ENCODE data around the gene SYT9. TPM values are rescaled to one million over a fixed set of nuclear protein-coding genes. Genes with fewer than 3 reads are reported as not detected.

Gene SYT9
- total and polyA plus RNA-seq, 2 donors, result 1.3 to 2.6 TPM

- WGBS, result 24% methylated on average over 1 of the region's 1 CpG
- no peak for DNase-seq (ENCODE audit: extremely low spot score)
- H3K4me1 ChIP-seq (ENCODE audit: insufficient read depth), result no peaks in the 10 kb centered on the region
- no peak overlapping the region for H3K27ac ChIP-seq (ENCODE audit: low read depth)
- H3K4me3 ChIP-seq (ENCODE audit: low read depth, low read length), result no peak overlapping the region
- no peaks in the 10 kb centered on the region for H3K36me3 ChIP-seq (ENCODE audit: insufficient read depth)
Observed at GRCh38 chr11:7385532-7385931, 133.8 kb downstream of the SYT9 start.

DNA sequence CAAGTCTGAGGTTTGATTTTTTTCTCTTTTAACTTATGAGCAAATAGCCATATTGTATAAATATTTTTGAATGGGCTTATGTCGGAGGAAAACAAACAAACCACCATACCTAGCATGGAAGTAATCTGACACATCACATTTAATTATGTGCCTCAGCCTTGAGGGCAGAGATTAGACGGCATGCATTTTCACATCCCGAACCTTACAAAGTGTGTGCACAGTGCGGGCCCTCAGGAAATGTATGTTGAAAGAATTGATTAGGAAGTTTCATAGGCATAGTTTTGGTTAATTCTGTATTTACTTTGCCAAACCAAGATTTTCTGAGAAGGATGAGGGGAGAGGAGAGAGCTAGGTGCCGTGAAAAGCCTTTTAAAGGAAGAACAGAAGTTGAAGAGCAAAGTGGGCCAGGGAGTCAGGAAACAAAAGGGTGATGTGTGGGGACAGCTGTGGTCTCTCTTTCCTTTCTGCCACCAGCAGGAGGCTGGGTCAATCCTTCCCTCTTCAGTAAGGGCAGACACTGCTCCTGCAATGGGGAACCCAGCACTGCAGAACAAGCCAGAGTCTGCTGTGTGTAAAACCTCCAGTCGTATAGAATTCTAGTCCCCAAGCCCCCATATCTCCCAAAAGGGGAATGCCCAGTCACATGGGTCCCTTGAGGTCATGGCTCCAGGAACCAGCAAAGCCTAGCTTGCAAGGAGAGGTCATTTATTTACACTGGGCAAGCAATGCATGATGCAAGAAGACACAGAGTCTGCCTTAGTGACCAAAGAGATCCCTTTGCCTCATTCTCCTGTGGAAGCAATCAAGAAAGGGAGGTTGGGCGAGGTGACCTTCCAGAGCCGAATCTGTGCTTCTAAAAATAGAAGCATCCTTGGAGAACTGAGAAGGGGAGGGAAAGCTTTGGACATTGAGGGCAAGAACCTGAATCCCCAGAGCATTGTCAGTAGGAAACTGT lies 162.5 kb downstream of the SYT9 start:
- WGBS, result 56% methylated on average over 8 of the region's 8 CpGs
- H3K4me1 ChIP-seq (ENCODE audit: insufficient read depth), result no peaks in the 10 kb centered on the region
- H3K27ac ChIP-seq (ENCODE audit: low read depth), result no peak overlapping the region
- no peaks in the 10 kb centered on the region for H3K36me3 ChIP-seq (ENCODE audit: insufficient read depth)
- DNase-seq (ENCODE audit: extremely low spot score), result no peak
- H3K4me3 ChIP-seq (ENCODE audit: low read depth, low read length), result no peak overlapping the region

GRCh38 chr11:7414973-7415817 lies 163.5 kb downstream of the SYT9 start:
- Histone ChIP-seq H3K4me3 (ENCODE audit: low read depth, low read length) (no peak overlapping the region), H3K27ac (ENCODE audit: low read depth) (no peak overlapping the region), H3K36me3 (ENCODE audit: insufficient read depth) (no peaks in the 10 kb centered on the region), H3K4me1 (ENCODE audit: insufficient read depth) (no peaks in the 10 kb centered on the region)
- DNase-seq (ENCODE audit: extremely low spot score), result no peak
- 82% methylated on average over 14 of the region's 14 CpGs for whole genome bisulfite sequencing

DNA sequence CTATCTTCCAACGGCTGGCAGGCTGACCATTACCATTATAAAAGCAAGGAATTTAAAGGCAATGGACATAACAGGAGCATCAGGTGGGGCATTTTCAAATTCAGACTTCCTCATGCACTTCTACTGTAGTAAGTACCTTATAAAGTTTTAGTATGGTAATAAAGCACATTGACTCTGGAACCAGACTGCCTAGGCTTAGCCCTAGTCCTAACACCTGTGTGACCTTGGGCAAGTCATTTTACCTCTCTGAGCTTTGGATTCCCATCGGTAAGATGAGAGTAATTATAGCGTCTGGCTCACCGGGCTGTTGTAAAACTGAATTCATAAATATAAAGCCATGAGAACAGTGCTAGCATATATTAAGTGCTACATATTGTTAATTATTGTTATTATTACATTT lies 164.4 kb downstream of the SYT9 start:
- DNase-seq (ENCODE audit: extremely low spot score), result no peak
- H3K36me3 ChIP-seq (ENCODE audit: insufficient read depth), result no peaks in the 10 kb centered on the region
- 57% methylated on average over 4 of the region's 4 CpGs for WGBS

GRCh38 chr11:7417328-7417727 lies 165.6 kb downstream of the SYT9 start:
- H3K36me3 ChIP-seq (ENCODE audit: insufficient read depth), result no peaks in the 10 kb centered on the region
- no peak overlapping the region for H3K4me3 ChIP-seq (ENCODE audit: low read depth, low read length)
- H3K27ac ChIP-seq (ENCODE audit: low read depth), result no peak overlapping the region
- DNase-seq (ENCODE audit: extremely low spot score), result no peak
- no peaks in the 10 kb centered on the region for H3K4me1 ChIP-seq (ENCODE audit: insufficient read depth)

More for the DNA sequence above, 164.4 kb downstream of the SYT9 start:
- no peak overlapping the region for H3K27ac ChIP-seq (ENCODE audit: low read depth)
- H3K4me1 ChIP-seq (ENCODE audit: insufficient read depth), result no peaks in the 10 kb centered on the region
- no peak overlapping the region for H3K4me3 ChIP-seq (ENCODE audit: low read depth, low read length)

DNA sequence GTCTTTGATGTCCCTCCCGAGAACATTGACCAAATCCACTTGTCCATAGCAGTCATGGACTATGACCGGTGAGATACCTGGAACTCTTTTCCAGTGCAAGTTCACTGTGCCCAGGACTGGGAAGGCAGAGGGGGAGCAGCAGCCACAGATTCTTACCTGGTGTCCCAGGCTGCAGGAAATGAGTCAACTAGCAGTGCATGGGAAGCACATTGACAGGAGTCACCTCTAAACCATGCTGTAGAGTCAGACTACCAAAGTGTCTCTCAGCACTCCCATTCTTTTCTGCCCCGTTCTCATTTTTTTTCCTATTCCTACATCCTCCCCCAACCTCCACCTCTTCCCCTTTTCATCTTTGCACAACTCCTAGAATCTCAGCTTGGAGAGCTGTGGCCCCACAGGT lies 166.4 kb downstream of the SYT9 start:
- WGBS, result 92% methylated on average over 3 of the region's 3 CpGs
- H3K27ac ChIP-seq (ENCODE audit: low read depth), result no peak overlapping the region
- no peak for DNase-seq (ENCODE audit: extremely low spot score)
- H3K36me3 ChIP-seq (ENCODE audit: insufficient read depth), result no peaks in the 10 kb centered on the region
- H3K4me1 ChIP-seq (ENCODE audit: insufficient read depth), result no peaks in the 10 kb centered on the region
- H3K4me3 ChIP-seq (ENCODE audit: low read depth, low read length), result no peak overlapping the region

GRCh38 chr11:7418906-7419305 lies 167.2 kb downstream of the SYT9 start:
- no peaks in the 10 kb centered on the region for H3K4me1 ChIP-seq (ENCODE audit: insufficient read depth)
- H3K27ac ChIP-seq (ENCODE audit: low read depth), result no peak overlapping the region
- no peaks in the 10 kb centered on the region for H3K36me3 ChIP-seq (ENCODE audit: insufficient read depth)
- no peak overlapping the region for H3K4me3 ChIP-seq (ENCODE audit: low read depth, low read length)
- no peak for DNase-seq (ENCODE audit: extremely low spot score)
- WGBS, result 86% methylated on average over 2 of the region's 2 CpGs

DNA sequence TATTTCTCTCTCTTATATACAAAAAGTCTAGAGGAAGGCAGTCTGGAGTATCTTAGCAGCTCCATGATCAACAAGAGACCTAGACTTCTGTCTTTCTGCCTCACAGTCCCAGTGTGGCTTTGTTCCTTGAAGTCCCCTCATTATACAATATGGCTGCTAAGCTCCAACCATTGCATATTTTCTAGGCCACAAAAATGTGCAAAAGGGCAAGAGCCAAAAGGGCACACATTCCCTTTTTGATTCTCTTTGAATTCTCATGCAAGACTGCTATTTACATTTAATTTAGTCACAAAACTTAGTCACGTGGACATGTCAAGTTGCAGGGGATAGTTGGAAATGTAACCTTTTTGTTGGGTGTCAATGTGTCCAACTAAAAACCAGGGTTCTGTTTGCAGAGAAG lies 169.4 kb downstream of the SYT9 start:
- H3K36me3 ChIP-seq (ENCODE audit: insufficient read depth), result no peaks in the 10 kb centered on the region
- H3K4me1 ChIP-seq (ENCODE audit: insufficient read depth), result no peaks in the 10 kb centered on the region
- no peak overlapping the region for H3K4me3 ChIP-seq (ENCODE audit: low read depth, low read length)
- no peak overlapping the region for H3K27ac ChIP-seq (ENCODE audit: low read depth)
- 89% methylated on average over 1 of the region's 1 CpG for WGBS
- DNase-seq (ENCODE audit: extremely low spot score), result no peak

DNA sequence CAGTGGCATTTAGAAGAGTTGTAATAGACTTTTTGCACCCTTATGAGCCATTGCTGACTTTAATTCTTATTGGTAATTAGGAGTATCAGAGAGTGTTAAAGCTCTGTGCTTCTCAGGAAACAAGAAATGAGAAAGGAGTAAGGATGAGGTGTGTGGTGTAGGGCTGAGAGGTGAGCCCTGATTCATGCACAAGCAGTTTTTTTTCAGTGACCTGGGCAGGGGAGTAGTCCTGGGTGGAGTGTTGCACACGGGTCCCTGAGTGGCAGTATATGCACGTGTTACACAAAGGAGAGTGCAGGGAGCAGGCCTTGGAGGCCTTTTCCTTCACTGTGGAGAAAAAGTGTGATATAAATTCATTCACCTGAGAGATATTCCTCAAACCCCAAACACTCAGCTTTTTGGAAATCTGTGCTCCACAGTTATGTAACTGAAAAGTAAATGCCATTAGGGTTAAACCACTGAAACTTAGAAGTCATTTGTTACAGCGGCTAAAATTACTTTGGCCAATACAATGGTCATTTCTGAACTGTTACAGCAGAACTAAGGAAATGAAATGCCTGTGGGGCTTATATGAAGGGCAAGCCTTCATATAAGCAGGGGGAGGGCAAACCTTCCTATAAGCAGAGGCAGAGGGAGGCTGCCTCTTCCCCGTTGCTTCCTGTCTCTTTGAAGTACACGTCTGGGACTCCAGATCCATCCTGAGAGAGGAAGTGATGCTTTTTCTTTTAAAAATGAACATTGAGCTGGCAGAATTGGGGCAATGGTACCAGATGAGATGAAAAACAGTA lies 171.0 kb downstream of the SYT9 start:
- no peak for DNase-seq (ENCODE audit: extremely low spot score)
- 62% methylated on average over 5 of the region's 5 CpGs for WGBS

DNA sequence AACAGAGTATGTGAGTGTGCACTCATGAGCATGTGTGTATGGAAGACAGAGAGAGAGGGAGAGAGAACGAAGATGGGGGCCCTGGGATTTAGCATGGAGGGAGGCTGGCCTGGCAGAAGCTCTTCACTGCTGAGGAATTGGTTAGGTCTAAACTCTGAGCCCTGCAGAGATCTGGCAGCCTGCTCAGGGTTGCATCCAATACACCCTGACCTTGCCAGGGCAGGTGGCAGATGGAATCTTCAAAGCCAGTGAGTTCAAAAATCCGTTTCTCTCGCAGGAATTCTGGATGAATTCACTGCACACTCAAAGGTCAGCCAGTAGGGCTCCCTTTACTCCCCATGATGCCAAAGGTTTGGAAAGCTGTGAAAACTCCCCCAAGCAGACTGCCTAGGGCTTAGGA lies 172.2 kb downstream of the SYT9 start:
- no peak for DNase-seq (ENCODE audit: extremely low spot score)
- Histone ChIP-seq H3K4me3 (ENCODE audit: low read depth, low read length) (no peak overlapping the region), H3K27ac (ENCODE audit: low read depth) (no peak overlapping the region), H3K36me3 (ENCODE audit: insufficient read depth) (no peaks in the 10 kb centered on the region), H3K4me1 (ENCODE audit: insufficient read depth) (no peaks in the 10 kb centered on the region)
- 58% methylated on average over 3 of the region's 3 CpGs for WGBS

More for the DNA sequence above, 171.0 kb downstream of the SYT9 start:
- H3K27ac ChIP-seq (ENCODE audit: low read depth), result no peak overlapping the region
- H3K4me3 ChIP-seq (ENCODE audit: low read depth, low read length), result no peak overlapping the region
- no peaks in the 10 kb centered on the region for H3K36me3 ChIP-seq (ENCODE audit: insufficient read depth)
- no peaks in the 10 kb centered on the region for H3K4me1 ChIP-seq (ENCODE audit: insufficient read depth)

GRCh38 chr11:7427733-7428132 lies 176.0 kb downstream of the SYT9 start:
- no peak overlapping the region for H3K27ac ChIP-seq (ENCODE audit: low read depth)
- WGBS, result 85% methylated on average over 3 of the region's 3 CpGs
- no peak for DNase-seq (ENCODE audit: extremely low spot score)

GRCh38 chr11:7428196-7428595 lies 176.5 kb downstream of the SYT9 start:
- Histone ChIP-seq H3K4me1 (ENCODE audit: insufficient read depth) (no peaks in the 10 kb centered on the region), H3K36me3 (ENCODE audit: insufficient read depth) (no peaks in the 10 kb centered on the region), H3K27ac (ENCODE audit: low read depth) (no peak overlapping the region), H3K4me3 (ENCODE audit: low read depth, low read length) (no peak overlapping the region)
- no peak for DNase-seq (ENCODE audit: extremely low spot score)
- WGBS, result 96% methylated on average over 2 of the region's 2 CpGs

More at GRCh38 chr11:7427733-7428132, 176.0 kb downstream of the SYT9 start:
- H3K36me3 ChIP-seq (ENCODE audit: insufficient read depth), result no peaks in the 10 kb centered on the region
- H3K4me1 ChIP-seq (ENCODE audit: insufficient read depth), result no peaks in the 10 kb centered on the region
- no peak overlapping the region for H3K4me3 ChIP-seq (ENCODE audit: low read depth, low read length)

DNA sequence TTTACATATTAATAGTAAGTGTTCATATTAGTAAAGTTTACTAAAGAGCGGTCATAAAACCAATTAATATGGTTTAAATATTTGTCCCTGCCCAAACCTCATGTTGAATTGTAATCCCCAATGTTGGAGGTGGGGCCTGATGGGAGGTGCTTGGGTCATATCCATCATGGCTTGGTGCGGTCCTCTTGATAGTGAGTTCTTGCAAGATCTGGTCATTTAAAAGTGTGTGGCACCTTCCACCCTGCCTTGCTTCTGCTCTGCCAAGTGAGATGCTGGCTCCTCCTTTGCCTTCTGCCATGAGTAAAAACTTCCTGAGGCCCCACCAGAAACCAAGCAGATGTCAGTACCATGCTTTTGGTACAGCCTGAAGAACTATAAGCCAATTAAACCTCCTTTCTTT lies 178.8 kb downstream of the SYT9 start:
- WGBS, result 96% methylated on average over 2 of the region's 2 CpGs
- no peaks in the 10 kb centered on the region for H3K36me3 ChIP-seq (ENCODE audit: insufficient read depth)
- DNase-seq (ENCODE audit: extremely low spot score), result no peak

More for the DNA sequence above, 178.8 kb downstream of the SYT9 start:
- H3K4me1 ChIP-seq (ENCODE audit: insufficient read depth), result no peaks in the 10 kb centered on the region
- H3K27ac ChIP-seq (ENCODE audit: low read depth), result no peak overlapping the region
- no peak overlapping the region for H3K4me3 ChIP-seq (ENCODE audit: low read depth, low read length)
